ENCODE data around the gene FAM171A1.
A peak's percentile ranks its signal among the peaks of the same experiment; 100 is the strongest.

FAM171A1 gene

DNA sequence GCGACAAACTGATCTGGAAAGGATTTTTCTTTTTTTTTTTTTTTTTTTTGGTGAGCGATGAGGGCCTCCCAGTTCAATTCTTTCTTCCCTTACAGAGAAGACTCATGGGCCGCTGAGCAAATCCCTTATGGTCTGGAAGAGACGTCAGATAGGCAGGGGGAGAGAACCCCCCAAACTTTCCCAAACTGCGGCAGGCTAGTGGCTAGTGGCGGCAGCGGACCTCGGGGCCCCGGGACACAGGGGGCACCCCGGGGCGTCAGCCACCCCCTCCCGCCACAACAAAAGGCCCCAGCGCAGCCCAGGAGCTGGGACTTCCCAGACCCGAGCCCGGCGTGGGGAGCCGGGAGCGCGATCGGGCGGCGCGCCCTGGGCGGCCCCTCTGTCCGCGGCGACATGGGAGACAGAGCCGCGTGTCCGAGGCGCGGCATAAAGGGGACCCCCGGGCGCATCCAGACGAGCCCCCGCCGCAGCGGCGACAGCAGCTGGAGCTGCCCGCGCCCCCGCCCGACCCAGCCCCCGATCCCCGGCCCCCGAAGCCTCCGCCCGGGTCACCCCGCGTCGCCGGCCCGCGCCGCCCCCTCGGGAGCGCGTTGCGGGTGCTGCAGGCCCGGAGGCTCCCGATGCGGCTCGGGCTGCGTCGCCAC is 755 bp downstream of the FAM171A1 start:
- peak; percentile 67 for DNase-seq

DNA sequence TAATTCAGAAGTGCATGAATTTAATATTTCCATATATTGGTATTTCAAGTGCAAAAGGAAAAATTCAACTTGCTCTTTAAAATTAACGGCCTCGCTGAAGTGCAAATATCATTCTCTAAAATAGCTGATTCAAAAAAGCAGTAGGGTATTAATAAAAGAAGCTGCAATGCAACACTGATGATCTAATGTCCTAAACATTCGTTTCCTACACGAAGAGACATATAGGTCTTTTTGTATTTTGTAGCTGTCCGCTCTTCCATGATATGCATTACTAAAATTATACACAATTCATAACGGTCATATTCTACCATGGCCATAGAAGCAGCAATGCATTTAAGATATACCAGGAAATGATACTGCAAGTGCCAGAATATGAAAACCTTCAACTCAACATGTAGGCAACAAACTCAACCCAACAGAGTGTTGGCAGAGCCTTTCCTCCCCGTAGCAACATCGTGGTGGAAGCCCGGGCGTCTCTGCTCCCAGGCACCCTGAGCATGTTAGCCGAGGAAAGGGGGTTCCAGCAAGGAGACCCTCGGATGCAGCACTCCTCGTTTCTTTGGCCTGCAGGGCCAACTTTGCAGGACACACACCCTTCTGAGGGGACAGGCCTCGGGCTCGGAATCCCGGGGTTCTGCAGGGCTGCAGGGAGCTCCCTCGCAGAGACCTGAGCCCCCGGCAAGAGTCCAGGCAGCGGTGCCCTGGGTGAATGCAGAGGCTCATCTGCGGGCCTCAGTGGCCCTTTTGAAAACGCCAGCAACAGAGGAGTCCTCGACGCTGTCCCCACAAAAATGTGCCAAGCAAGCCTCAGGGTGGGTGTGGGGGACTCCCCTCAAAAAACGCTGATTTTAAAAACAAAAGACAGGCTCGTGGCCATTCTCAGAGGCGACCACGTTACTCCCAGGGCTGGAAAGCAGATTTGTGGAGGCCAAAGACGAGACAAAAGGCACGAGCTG is 1.6 kb downstream of the FAM171A1 start:
- DNase-seq = peak; percentile 66

DNA sequence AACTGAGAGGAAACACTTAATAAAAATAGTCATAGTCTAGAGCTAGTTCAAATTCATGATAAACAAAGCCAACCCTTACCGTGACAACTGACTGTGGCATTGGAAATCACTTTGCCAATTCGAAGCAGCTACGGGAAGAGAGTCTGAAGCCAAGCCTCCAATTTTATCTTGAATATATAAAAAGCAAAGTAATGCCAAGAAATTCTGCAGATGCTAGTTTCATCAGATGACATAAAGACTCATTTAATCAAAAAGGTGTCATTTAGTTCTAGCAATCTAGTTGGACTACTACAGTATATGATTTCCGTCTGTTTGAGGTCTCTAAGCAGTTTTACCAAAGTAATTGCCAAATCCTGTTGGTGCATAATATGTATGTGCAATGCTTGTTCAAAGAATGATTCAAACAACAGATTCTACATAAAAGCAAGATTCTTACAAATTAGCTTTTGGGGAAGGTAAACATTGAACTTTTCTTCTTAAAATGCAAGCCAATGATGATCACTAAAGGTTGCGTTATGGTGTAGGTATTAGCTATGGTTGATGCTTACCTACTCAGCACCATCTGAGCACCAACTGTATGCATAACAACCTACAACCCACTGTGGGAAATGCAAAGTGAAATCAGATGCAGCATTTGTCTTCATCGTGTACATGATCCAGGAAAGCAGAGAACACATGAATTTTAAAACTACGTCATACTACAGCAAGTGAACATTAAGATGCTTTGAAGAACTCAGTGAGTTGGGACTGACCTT is 2.8 kb downstream of the FAM171A1 start:
- no peak for DNase-seq

DNA sequence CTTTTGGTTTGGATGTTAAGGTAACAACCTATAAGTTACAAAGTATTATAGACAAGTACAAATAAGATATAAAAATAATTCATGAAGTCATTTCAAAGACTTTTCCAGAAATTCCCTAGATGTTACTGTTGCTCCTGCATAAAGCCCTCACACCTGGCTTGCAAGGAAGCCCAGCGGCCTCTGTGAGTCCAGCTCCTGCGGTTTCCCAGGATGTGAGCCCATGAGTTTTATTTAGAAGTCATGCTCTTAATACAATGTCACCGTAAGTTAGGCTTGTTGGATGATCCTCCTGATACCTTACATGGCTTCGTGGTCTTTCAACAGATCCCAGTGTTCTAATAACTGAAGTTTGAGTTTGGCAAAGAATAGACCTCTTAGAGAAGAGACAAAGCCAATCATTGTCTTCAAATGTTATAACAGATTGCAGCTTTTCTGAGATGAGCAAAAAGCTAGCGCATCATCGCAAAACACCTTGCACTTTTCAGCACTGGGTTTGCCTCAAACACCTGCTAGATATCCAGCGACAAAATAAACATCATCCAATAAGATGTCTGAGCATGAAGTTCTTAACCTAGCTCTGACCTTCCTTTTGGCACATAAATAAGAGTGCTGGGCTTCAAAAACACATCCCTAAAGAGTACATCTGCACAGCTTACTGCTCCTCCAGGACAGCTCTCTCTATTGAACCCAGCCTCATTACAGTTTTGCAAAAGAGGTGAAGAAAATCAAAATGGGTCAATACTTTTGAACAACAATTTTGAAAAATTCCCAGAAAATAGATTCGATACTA is 3.6 kb downstream of the FAM171A1 start:
- no peak for DNase-seq

DNA sequence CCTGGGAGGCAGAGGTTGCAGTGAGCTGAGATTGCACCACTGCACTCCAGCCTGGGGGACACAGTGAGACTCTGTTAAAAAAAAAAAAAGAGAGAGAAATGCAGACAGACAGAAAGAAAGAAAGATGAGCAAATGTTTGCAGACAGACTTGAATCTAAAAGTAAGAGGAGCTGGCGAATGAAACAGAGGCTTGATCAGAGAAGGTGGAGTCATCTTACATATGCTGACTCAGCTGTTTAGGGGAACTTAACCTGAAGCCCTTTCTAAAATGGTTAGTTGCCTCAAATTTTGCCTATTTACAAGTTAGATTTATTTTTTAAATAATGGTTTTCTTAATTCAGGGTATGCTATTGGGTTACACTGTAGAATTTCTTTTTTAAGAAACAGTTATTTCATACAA is 5.4 kb downstream of the FAM171A1 start:
- no peak for DNase-seq

DNA sequence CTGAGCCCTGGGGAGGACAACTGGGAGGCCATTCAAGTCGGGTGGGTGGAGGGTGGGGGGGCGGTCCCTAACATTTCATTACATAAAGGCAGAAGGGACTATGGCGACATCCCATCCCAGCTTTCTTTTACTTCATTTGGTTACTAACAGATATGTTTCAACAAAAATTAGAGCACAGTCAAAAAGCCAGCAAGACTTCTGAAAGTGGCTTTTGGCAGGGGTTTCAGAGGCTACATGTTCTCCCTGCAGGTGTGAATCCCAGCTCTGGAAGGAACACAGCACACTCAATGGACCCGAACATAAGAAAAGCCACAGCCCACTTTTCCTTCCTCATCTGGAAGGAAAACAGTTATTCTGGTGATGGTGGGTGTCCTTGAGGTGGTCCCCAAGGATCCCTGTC is 7.1 kb downstream of the FAM171A1 start:
- no peak for DNase-seq

DNA sequence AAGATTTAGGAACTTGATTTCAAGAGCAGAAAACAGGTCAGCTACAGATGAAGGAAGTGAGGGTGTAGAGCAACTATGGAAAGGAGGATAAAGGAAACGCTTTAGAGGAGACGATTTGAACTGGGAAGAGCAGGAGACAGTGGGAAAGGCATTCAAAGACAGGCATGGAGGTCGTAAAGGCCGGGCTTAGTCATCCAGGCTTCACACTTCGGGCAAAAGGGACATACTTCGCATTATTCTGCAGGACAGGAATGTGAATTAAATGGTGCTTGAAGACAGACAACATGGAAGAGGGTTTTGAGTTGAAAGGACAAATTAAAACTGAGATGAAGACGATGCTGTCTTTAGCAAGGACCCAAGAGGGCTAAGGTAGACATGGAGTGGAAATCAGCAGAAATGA is 8.1 kb downstream of the FAM171A1 start:
- DNase-seq = no peak

DNA sequence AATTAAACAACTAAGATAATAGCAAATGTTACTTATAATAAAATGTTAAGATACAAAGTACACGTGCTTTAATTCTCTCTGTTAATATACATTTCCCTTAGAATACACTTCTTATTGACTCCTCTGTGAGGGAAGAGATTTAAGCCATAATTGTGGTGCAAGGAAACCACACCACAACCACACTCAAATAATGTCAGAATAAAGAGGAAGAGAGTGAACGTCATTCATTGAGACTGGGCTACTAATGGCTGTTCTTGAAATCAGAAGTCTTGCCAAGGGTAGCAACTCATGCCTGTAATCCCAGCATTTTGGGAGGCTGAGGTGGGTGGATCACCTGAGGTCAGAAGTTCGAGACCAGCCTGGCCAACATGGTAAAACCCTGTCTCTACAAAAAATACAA is 10.0 kb downstream of the FAM171A1 start:
- DNase-seq = no peak

DNA sequence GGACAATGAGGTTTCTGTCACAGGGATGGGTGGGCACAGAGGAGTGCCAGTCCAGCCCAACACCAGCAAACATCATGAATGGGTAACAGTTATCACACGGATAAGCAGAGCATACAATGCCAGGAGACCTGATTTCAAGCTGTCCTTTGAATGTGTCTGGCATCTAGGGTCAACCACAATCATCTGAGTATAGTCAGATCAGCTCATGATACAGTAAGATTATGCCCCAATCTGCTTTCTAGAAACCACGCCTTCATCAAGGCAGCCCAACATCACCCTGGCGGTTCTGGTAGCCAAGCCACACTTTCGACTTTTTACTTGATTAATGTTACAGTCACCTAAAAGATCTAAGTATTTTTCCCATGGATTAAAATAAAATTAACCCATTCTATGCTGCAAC is 10.5 kb downstream of the FAM171A1 start:
- DNase-seq = no peak

DNA sequence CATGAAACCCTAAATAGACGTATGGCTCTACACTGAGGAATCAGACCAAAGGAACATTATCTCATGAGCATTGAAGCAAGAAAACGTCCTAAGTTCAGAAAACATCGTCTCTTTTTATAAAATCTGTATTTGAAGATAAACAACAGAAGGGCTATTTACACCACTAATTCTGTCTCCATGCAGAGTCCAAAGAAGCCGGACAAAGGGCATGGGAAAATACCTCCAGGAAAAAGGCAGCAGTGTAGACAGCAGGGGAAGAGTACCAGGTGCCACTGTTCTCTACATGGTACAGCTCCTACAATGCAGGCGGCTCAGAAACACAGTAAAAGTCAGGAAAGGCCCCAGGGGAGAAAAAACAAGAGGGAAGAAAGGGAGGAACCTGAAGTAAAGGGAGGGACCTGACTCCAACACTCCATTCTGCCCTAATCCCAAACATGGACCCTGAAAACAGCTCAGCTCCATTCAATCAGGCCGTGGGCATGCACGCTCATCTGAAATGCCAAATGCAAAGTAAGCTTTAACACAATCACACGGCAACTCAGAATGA is 17.5 kb downstream of the FAM171A1 start:
- no peak for DNase-seq

DNA sequence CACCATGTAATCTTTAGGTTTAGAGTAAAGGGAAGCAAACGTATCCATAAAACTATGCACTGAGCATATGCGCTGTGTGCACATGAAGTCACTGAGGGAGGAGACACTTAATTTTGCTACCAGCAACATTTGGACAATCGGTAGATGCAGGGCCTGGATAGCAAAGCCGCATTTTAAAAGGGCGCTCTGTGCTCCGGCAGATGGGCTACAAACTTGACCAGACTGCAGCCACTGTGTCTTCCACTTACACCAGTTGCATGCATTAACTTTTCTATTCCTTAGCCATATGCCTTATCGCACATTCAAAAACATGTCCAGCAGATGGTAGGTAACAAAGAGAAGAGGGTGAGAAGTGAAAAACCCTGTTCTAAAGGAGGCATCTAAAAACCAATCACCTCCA is 18.3 kb downstream of the FAM171A1 start:
- DNase-seq = no peak

DNA sequence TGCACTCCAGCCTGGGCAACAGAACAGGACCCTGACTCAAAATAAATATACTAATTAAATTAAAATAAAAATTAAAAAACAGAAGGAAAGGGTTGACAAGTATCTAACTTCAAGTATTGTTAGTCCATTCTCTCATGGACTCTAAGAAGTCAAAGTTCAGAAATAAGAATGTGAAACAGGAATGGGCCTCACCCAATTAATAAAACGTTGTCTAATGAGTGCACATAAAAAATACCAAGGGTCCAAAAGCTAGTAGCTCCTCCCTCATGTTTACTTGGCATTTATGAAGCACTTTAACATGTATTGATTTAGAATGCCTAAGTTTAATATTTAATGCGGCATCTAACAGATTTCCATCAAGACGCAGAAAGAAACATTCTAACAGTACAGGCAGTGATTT is 18.9 kb downstream of the FAM171A1 start:
- no peak for DNase-seq

DNA sequence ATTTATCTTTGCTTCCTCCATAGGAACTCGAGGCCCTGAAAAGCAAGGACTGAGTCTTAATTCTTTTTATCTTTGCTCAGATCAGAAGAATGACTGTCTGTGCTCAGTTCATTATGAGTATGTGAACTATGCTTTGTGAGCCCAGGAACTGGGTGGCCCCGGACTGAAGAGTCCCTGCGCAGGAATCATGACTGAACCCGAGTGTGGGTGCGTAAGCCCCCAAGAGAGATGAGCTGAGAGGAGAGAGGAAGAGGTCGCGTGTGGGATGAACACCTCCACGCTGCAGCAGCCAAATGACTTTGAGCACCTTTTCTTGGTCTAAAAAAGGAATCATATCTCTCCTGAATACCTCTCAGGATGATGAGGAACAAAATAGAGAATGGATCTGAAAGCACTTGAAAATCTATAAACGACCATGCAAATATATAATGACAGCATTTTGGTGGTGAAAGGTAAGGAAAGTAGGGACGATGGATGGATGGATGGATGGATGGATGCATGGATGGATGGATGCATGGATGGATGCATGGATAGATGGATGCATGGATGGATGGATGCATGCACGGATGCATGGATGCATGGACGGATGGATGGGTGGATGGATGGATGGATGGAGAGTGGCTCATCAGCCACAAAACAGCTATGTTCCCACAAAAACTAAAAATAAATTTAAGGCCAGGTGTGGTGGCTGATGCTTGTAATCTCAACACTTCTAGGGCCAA is 19.8 kb downstream of the FAM171A1 start:
- no peak for DNase-seq

DNA sequence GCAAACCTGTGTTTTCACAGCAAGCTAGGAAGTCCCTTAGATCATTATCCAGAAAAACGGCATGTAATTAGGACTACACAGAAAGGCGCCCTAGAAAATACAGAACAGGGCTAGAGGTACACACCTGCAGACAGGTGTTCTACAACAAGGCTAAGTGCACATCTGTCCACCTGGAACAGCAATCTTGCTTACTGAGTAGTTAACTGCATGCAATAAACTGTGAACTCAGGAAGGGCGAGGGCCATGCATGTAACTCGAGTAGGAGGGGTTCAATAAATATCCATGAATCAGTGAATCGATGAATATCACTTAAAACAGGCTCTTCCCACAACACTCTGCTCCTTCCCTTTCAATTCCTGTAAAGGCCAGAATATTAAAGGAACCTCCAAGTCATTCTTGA is 22.0 kb downstream of the FAM171A1 start:
- no peak for DNase-seq

DNA sequence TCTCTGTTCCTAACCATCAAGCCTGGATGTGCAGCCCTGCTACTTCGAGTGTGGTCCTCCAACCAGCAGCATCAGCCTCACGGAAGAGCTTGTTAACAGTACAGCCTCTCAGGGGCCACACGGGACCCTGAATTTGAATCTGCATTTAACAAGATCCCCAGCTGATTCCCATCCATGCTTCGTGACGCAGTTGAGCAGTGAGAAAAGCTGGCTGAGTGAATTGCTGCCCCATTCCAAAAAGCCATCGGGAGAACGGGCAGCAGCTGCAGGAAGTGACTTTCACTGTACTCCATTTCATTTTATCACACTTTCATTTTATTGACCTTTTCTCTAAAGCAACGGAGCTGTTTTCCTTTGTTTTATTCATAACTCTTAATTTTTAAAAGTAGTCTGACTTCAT is 22.5 kb downstream of the FAM171A1 start:
- peak; percentile 59 for DNase-seq

DNA sequence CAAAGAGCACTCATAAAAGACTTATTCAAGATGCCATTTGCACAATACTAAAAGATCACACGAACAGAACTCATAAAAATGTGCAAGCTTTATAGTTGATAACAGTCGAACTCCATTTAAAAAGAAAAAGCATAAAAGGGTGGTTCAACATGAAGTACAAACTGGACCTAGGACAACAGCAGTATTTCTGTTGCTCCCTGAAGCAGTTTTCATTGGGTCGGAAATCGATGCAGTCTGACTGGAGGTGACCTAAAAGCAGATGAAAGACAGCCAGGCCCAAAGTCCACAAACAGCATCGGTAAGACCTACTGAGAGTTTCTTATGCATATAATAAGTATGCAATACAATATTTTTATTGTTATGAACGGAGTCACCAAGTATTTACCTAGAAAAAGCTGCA is 23.9 kb downstream of the FAM171A1 start:
- no peak for DNase-seq

DNA sequence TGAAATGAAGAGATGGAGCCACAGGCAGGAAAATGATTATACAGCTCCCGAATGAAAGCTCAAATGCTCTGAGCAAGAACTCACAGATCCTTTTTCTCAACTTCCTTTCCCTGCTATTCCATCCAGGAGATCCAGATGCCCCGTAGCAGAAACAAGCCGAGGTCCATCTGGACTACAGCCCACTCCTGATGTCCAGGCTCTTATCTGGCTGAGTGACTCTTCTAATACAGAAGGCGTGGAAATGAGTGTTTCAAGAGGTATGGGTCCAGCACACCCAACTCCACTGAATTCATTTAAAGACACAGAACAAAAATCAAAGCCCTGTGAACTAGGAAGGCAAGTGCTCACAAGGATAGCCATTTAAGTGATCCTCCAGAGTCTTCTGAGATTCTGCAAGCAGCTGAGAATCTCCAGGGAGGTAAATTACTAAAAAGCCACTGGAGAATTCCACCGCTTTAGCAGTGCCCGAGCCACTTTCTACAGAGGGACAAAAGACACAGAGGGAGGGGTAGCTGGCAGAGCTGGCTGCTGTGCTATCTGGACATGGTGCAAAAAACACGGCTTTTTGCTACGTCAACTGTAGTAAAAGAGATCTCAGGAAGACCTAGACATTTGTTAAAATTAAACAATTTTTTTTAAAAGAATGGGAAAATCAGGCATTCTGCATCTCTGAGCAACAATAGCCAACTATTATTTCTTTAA is 24.5 kb downstream of the FAM171A1 start:
- DNase-seq = no peak

DNA sequence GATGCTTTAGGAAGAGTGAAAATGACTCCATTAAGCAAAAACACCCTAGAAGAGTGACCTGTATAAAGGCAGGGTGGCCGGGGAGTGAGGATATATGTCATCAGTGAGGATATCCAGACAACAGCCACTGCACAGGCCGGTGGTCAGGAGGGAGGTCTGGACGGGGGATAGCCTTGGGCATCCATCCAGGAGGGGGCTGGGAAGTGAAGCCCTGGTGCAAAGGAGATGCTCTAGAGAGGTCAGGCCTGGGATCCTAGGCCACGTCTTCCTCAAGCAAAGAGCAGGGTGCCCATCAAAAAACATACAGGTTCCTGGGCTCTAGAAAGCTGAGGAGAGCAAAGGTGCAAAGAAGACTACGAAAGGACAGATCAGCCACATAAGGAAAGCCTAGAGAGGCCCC is 25.6 kb downstream of the FAM171A1 start:
- DNase-seq = no peak

DNA sequence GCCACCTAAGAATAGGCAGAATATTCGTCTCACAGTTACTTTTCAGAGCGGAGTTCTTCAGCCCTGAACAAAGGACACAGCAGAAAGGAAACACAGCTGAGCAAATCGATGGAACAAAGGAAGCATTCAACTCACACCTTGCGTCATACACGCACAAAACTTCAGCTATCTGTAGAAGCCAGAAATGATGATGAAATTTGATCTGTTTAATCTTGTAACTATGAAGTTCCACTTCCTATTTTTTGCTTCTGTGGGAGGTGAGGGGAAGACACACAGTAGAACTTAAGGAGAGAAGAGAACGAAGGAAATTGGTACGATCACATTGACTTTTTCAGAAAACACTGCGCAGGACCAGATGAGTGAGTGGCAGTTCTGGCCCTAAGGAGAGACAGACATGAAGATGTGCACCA is 26.2 kb downstream of the FAM171A1 start:
- DNase-seq = no peak

DNA sequence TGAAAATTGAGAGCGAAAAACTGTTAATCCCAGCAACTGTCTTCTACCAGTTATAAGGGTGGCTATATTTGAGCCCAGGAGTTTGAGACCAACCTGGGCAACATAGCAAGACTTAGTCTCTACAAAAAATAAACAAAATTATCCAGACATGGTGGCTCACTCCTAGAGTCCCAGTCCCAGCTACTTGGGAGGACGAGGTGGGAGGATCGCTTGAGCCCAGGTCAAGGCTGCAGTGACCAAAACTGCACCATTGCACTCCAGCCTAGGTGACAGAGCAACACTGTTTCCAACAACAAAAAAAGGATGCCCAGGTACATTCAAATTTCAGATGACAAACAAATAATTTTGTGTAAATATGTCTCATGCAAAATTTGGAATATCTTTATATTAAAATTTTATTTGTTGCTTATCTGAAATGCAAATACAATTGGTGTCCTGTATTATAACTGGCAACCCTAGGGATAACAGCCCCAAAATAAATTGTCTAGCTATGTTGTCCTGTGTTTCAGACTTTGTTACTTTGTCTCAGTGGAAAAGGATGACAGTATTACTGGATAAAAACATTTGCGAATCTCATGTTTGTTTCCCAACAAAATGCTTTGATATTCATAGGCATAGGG is 26.7 kb downstream of the FAM171A1 start:
- DNase-seq = no peak

DNA sequence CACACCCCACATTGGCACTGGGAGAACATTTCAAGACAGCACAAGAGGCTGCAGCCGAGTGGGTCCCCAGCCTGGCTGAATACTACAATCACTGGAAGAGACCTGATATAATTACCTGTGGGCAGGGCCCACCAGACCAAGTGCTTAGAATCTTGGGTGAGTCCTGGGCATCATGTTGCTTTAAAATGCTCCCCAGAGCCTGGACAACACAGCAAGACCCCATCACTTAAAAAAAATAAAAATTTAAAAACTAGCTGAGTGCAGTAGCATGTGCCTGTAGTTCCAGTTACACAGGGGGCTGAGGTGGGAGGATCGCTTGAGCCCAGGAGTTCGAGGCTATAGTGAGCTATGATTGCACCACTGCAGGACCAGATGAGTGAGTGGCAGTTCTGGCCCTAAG is 28.1 kb downstream of the FAM171A1 start:
- no peak for DNase-seq

Measured in right forelimb (tissue), 1 donor.